OCI-LY7 (cell line): ENCODE data around the gene XPR1.
"Not testable (repeated sequence)": the region's sequence is repeated elsewhere in the genome, so short reads cannot be mapped to it uniquely, and the experiment has no call there.

Source experiments
- EZH2phosphoT487 ChIP-seq: fragments of 200-600 bp; sonication (generic); IDR thresholded peaks from 2 replicates; pipeline ENCODE4 v1.6.1; 2018; ENCODE audit warnings: low read depth, borderline replicate concordance, mild to moderate bottlenecking, mixed run types, antibody characterized with exemption, low read length, moderate library complexity, mixed read lengths
- TF ChIP-seq, protein P1 (sequence below): fragments of 200-600 bp; sonication (generic); conservative IDR thresholded peaks from 2 replicates; pipeline ENCODE4 v1.5.1; 2014; ENCODE audit warnings: mild to moderate bottlenecking, antibody characterized with exemption, low read length, moderate library complexity, mixed read lengths

DNA sequence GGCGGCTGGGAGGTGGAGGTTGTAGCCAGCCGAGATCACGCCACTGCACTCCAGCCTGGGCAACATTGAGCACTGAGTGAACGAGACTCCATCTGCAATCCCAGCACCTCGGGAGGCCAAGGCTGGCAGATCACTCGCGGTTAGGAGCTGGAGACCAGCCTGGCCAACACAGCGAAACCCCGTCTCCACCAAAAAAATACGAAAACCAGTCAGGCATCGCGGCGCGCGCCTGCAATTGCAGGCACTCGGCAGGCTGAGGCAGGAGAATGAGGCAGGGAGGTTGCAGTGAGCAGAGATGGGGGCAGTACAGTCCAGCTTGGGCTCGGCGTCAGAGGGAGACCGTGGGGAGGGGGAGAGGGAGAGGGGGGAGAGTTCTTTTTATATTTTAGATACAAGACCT lies 79.4 kb downstream of the XPR1 start:
- TF ChIP-seq, protein P1, sequence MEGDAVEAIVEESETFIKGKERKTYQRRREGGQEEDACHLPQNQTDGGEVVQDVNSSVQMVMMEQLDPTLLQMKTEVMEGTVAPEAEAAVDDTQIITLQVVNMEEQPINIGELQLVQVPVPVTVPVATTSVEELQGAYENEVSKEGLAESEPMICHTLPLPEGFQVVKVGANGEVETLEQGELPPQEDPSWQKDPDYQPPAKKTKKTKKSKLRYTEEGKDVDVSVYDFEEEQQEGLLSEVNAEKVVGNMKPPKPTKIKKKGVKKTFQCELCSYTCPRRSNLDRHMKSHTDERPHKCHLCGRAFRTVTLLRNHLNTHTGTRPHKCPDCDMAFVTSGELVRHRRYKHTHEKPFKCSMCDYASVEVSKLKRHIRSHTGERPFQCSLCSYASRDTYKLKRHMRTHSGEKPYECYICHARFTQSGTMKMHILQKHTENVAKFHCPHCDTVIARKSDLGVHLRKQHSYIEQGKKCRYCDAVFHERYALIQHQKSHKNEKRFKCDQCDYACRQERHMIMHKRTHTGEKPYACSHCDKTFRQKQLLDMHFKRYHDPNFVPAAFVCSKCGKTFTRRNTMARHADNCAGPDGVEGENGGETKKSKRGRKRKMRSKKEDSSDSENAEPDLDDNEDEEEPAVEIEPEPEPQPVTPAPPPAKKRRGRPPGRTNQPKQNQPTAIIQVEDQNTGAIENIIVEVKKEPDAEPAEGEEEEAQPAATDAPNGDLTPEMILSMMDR = not testable (repeated sequence)
- not testable (repeated sequence) for TF ChIP-seq EZH2phosphoT487
